Cardiac ventricle fibroblast (primary cell): Measurements from ENCODE around the gene IL1R1. TPM values are rescaled to one million over a fixed set of nuclear protein-coding genes. Genes with fewer than 3 reads are reported as not detected.

ENCODE experiments used
- total RNA-seq: library from RNA; depleted of rRNA; stranded (reverse); fragments of >200 nt; gene quantifications from 2 replicates; pipeline ENCODE4 v1.2.3, GENCODE V29; 2015

The IL1R1 gene
- total RNA-seq = 499 and 506 TPM in 2 replicates

GRCh38 chr2:102141970-102142828 is at the start of gene IL1R1:
Gene IL1R1, plus strand, starts transcription at chr2:102142746. Its CDS starts 14,979 bp downstream, at chr2:102157725.

GRCh38 chr2:102186791-102187495 is 44.4 kb downstream of the IL1R1 start, which contains the start of gene IL1RL2:
Gene IL1RL2, plus strand, starts transcription at chr2:102187023. Its CDS starts 845 bp downstream, at chr2:102187868.

Other genes with a start within 250 kb of the IL1R1 start
- gene IL1R2, start 150.8 kb upstream of the IL1R1 start, total RNA-seq = 4.0 and 5.7 TPM in 2 replicates
- 3.5 and 5.5 TPM in 2 replicates for gene IL1RL2, start 44.3 kb downstream of the IL1R1 start, total RNA-seq
- gene IL1RL1, start 168.8 kb downstream of the IL1R1 start, total RNA-seq = 2.3 and 2.4 TPM in 2 replicates
- gene IL18R1, start 213.1 kb downstream of the IL1R1 start, total RNA-seq = 13.1 and 31.8 TPM in 2 replicates